K562 (cell line): ENCODE results near the gene C16orf96. TPM values are rescaled to one million over a fixed set of nuclear protein-coding genes. Genes with fewer than 3 reads are reported as not detected.

ENCODE experiments used
- ATAC-seq: fragments of 200-7000 bp; cut with Tn5 transposase; 3 replicates; pipeline ENCODE4 v1.9.1; 2020; ENCODE audit warnings: moderate library complexity
- BruUV-seq: library from RNA; stranded (reverse); fragments of 400-500 nt; replicated peaks from 2 replicates; lab custom pipeline; 2021; lab: Mats Ljungman, UMichigan
- CTCF ChIA-PET: fragments of 300-600 bp; formaldehyde crosslinking; extraction: SDS; loops from one replicate; lab custom pipeline; 2021; ENCODE audit warnings: low intra/inter-chr PET ratio; lab: Yijun Ruan, JAX
- POLR2A ChIA-PET: fragments of 300-600, 350-650 bp; sonication (Branson Sonifier 250); formaldehyde crosslinking; extraction: SDS; loops from one replicate; lab custom pipeline; 2021; ENCODE audit warnings: antibody characterized with exemption, inconsistent platforms; lab: Yijun Ruan, JAX
- DNase-seq, 4 experiments: peaks; one replicate each; pipeline versions ENCODE4 v3.0.0 to v3.0.0-alpha.2; 2011 to 2018; ENCODE audit warnings: low spot score in 3 of 4, mixed read lengths in 3 of 4; ENCODE audit errors: extremely low read depth in 1 of 4
- FAIRE-seq: peaks from 2 replicates; lab custom pipeline; 2011; peaks lifted over from hg19 to GRCh38; lab: Jason Lieb, UNC
- H2AFZ ChIP-seq: 2 replicates; pipeline ENCODE4 v1.6.0; 2011; ENCODE audit warnings: low read depth, low read length, control low read depth, inconsistent platforms
- H3K27ac ChIP-seq: fragments of 200-600 bp; 3 replicates; pipeline ENCODE4 v1.8.0; 2011; ENCODE audit warnings: low read depth, mild to moderate bottlenecking, control low read depth, inconsistent platforms, low read length, moderate library complexity, mixed read lengths; ENCODE audit errors: extremely low read depth
- H3K27me3 ChIP-seq, 2 experiments: fragments of 300-600 bp in 1 of 2; 2 replicates in 1 of 2; 3 replicates in 1 of 2; pipeline versions ENCODE4 v1.6.0 to v1.8.0; 2011; ENCODE audit warnings: inconsistent platforms in 2 of 2, low read length in 2 of 2, mild to moderate bottlenecking in 1 of 2, mixed read lengths in 1 of 2, moderate library complexity in 1 of 2; ENCODE audit not compliant: control insufficient read depth in 2 of 2, insufficient read depth in 2 of 2
- H3K36me3 ChIP-seq: fragments of 300-600 bp; 3 replicates; pipeline ENCODE4 v1.8.0; 2011; ENCODE audit warnings: mild to moderate bottlenecking, low read length, inconsistent platforms; ENCODE audit not compliant: control insufficient read depth, insufficient read depth
- H3K4me1 ChIP-seq, 2 experiments: fragments of 200-600 bp in 1 of 2; replicated peaks in 1 of 2; 2 replicates in 1 of 2; 3 replicates in 1 of 2; pipeline versions ENCODE4 v1.5.1 to v1.8.0; 2011; ENCODE audit warnings: inconsistent platforms in 2 of 2, low read length in 2 of 2, mild to moderate bottlenecking in 1 of 2, mixed read lengths in 1 of 2, moderate library complexity in 1 of 2; ENCODE audit not compliant: control insufficient read depth in 2 of 2, insufficient read depth in 2 of 2
- H3K4me2 ChIP-seq: 2 replicates; pipeline ENCODE4 v1.6.1; 2011; ENCODE audit warnings: low read length, control low read depth, inconsistent platforms, mixed read lengths; ENCODE audit not compliant: insufficient read depth
- H3K4me3 ChIP-seq: fragments of 200-600 bp; sonication (generic), shearing (Covaris generic); 2 replicates; pipeline ENCODE4 v1.5.1; 2016; ENCODE audit warnings: control low read depth, inconsistent platforms
- H3K79me2 ChIP-seq: fragments of 200-600 bp; 3 replicates; pipeline ENCODE4 v1.8.0; 2011; ENCODE audit warnings: low read length, inconsistent platforms; ENCODE audit not compliant: control insufficient read depth, insufficient read depth
- H3K9ac ChIP-seq, 2 experiments: 2 replicates each; pipeline versions ENCODE4 v1.6.0 to v1.6.1; 2011; ENCODE audit warnings: low read depth in 2 of 2, low read length in 2 of 2, control low read depth in 1 of 2, inconsistent platforms in 1 of 2, mild to moderate bottlenecking in 1 of 2, mixed read lengths in 1 of 2; ENCODE audit not compliant: insufficient read depth in 1 of 2
- H3K9me1 ChIP-seq: one replicate; pipeline ENCODE4 v1.6.0; 2011; ENCODE audit warnings: inconsistent platforms, mild to moderate bottlenecking, low read length, moderate library complexity; ENCODE audit not compliant: control insufficient read depth, insufficient read depth
- H3K9me3 ChIP-seq: replicated peaks from 2 replicates; pipeline ENCODE4 v1.5.1; 2011; ENCODE audit warnings: low read depth, low read length, inconsistent platforms; ENCODE audit not compliant: control insufficient read depth, insufficient read depth
- H4K20me1 ChIP-seq: replicated peaks from 2 replicates; pipeline ENCODE4 v1.6.1; 2011; ENCODE audit warnings: low read length, inconsistent platforms, mixed read lengths; ENCODE audit not compliant: control insufficient read depth, insufficient read depth
- AFF1 ChIP-seq, 2 experiments: fragments of 450-650 bp; IDR thresholded peaks; 2 replicates each; pipeline ENCODE4 v1.6.1; 2018; ENCODE audit warnings: mild to moderate bottlenecking in 2 of 2, low read depth in 1 of 2; ENCODE audit not compliant: partially characterized antibody in 2 of 2
- ZBTB33 ChIP-seq: sonication (generic); formaldehyde crosslinking; IDR thresholded peaks from 2 replicates; pipeline ENCODE4 v1.8.1; 2023; ENCODE audit warnings: mild to moderate bottlenecking, missing genetic modification reagents
- WGBS: fragments of 100-300 bp; shearing (Covaris generic); methylation state at CpG from one replicate; pipeline ENCODE4 v1.1.6; 2016; ENCODE audit warnings: low coverage, mixed read lengths; ENCODE audit not compliant: insufficient coverage; ENCODE audit errors: missing lambda C conversion rate; 5-methylcytosine and 5-hydroxymethylcytosine counted together
- in situ Hi-C: fragments of 300-500 bp; cut with MboI; formaldehyde crosslinking; loops from 4 replicates; pipeline ENCODE4 v1.15.0; 2018; ENCODE audit warnings: inconsistent platforms, mixed read lengths
- intact Hi-C: fragments of 100-400 bp; cut with micrococcal nuclease; formaldehyde crosslinking; loops from 2 replicates; pipeline ENCODE4 v1.14.2; 2022
- polyA plus RNA-seq, 8 experiments: library from polyadenylated mRNA; depleted of rRNA in 4 of 8; stranded (reverse) in 5 of 8; unstranded in 3 of 8; fragments of >200 nt; fragmentation: Nextera tagmentation in 2 of 8; fragmentation: Illumina TruSeq in 1 of 8; extraction: Ambion mirVana in 2 of 8; extraction: Trizol in 1 of 8; gene quantifications; 2 replicates each; pipeline versions ENCODE4 v1.2.1 to v1.2.3, GENCODE V29; 2011 to 2014; ENCODE audit warnings: inconsistent platforms in 1 of 8, missing spikeins in 1 of 8
- total RNA-seq, 7 experiments: library from RNA; depleted of rRNA in 6 of 7; stranded (reverse); fragments of >200 nt in 6 of 7; fragmentation: Illumina TruSeq in 2 of 7; extraction: Trizol in 2 of 7; gene quantifications; 2 replicates each; pipeline versions ENCODE4 v1.2.1 to v1.2.3, GENCODE V29; 2011 to 2021; ENCODE audit warnings: low replicate concordance in 1 of 7

Gene C16orf96
- total and polyA plus RNA-seq, 9 of the 15 experiments (the other 6 are each of a cell fraction or from before 2014, with no cell fraction given), result not detected

GRCh38 chr16:4537376-4538343 is 18.5 kb upstream of the C16orf96 start:
- in situ Hi-C loops (no loop called here), intact Hi-C loops (no loop called here)
- H3K9me1 ChIP-seq, result no peaks in the 10 kb centered on the region
- no peak overlapping the region for H3K9ac ChIP-seq
- POLR2A ChIA-PET, result interaction anchor here (0.9 kb wide), 1 partner anchor 11 kb away, joined by 3 read pairs; no protein-coding TSS in a partner anchor
- H3K27me3 ChIP-seq, result peaks cover 10 to 25% of the 10 kb centered on the region in 2 experiments
- H2AFZ ChIP-seq, result no peak overlapping the region
- DNase-seq (no peak), FAIRE-seq (no peak), ATAC-seq (no peak)
- 38% methylated on average over 20 of the region's 75 CpGs for WGBS
- H3K9me3 ChIP-seq, result no peaks in the 10 kb centered on the region; the same call in none of the 2 replicates
- TF ChIP-seq ZBTB33 (peak; percentile 39; the same call in 1 of the 2 replicates), AFF1 (IDR thresholded peaks at IDR 0.05; ENCODE audit: low read depth in 1 of 2, partially characterized antibody in 2 of 2) (no peak)
- H3K4me3 ChIP-seq, result no peak overlapping the region
- H3K79me2 ChIP-seq, result no peaks in the 10 kb centered on the region
- CTCF ChIA-PET, result no interaction called here
- no TSS peak for BruUV-seq
- H4K20me1 ChIP-seq, result no peaks in the 10 kb centered on the region
- no peak overlapping the region for H3K4me2 ChIP-seq
- H3K4me1 ChIP-seq, result peaks cover 0 to 17% of the 10 kb centered on the region in 2 experiments; a peak in 2 of 5 replicates
- no peak overlapping the region for H3K27ac ChIP-seq
- H3K36me3 ChIP-seq, result no peaks in the 10 kb centered on the region
